Calu3 (cell line): ENCODE results near the gene TIMMDC1. TPM values are rescaled to one million over a fixed set of nuclear protein-coding genes. Genes with fewer than 3 reads are reported as not detected.

Experiments used
- BruUV-seq: library from RNA; stranded (reverse); fragments of 400-500 nt; replicated peaks from 2 replicates; lab custom pipeline; 2021; lab: Mats Ljungman, UMichigan
- CTCF ChIA-PET: fragments of 300-600 bp; sonication (Branson Sonifier 250); formaldehyde crosslinking; loops from one replicate; lab custom pipeline; 2022; ENCODE audit warnings: antibody characterized with exemption; lab: Charles Lee
- DNase-seq: peaks from one replicate; pipeline ENCODE4 v3.0.0; 2022
- H3K27ac Mint-ChIP-seq: one replicate; pipeline ENCODE4 v1.8.0; 2022; ENCODE audit warnings: mixed read lengths; ENCODE audit not compliant: unreplicated experiment
- H3K27me3 Mint-ChIP-seq: one replicate; pipeline ENCODE4 v1.8.0; 2022; ENCODE audit warnings: mixed read lengths; ENCODE audit not compliant: unreplicated experiment
- H3K36me3 Mint-ChIP-seq: one replicate; pipeline ENCODE4 v1.8.0; 2022; ENCODE audit warnings: mild to moderate bottlenecking, moderate library complexity, mixed read lengths; ENCODE audit not compliant: insufficient read depth, unreplicated experiment
- H3K4me1 Mint-ChIP-seq: one replicate; pipeline ENCODE4 v1.8.0; 2022; ENCODE audit warnings: mild to moderate bottlenecking, low read depth, mixed read lengths; ENCODE audit not compliant: unreplicated experiment
- H3K4me3 Mint-ChIP-seq: one replicate; pipeline ENCODE4 v1.8.0; 2022; ENCODE audit warnings: mild to moderate bottlenecking, low read depth, moderate library complexity, mixed read lengths; ENCODE audit not compliant: unreplicated experiment
- H3K9me3 Mint-ChIP-seq: one replicate; pipeline ENCODE4 v1.8.0; 2022; ENCODE audit warnings: low read depth, mixed read lengths; ENCODE audit not compliant: unreplicated experiment
- intact Hi-C: fragments of 100-400 bp; cut with micrococcal nuclease; formaldehyde crosslinking; loops from one replicate; pipeline ENCODE4 v1.10.0; 2022; ENCODE audit not compliant: unreplicated experiment
- total RNA-seq: library from RNA; stranded (reverse); gene quantifications from 2 replicates; pipeline ENCODE4 v1.2.3, GENCODE V29; 2022
- TF ChIP-seq, protein P1 (sequence below): fragments of 200-600 bp; IDR thresholded peaks from one replicate; pipeline ENCODE4 v1.8.0; 2022; ENCODE audit warnings: antibody characterized with exemption; ENCODE audit not compliant: unreplicated experiment

Gene TIMMDC1
- total RNA-seq, 1 experiment from 2014 or later, result 84.1 TPM

DNA sequence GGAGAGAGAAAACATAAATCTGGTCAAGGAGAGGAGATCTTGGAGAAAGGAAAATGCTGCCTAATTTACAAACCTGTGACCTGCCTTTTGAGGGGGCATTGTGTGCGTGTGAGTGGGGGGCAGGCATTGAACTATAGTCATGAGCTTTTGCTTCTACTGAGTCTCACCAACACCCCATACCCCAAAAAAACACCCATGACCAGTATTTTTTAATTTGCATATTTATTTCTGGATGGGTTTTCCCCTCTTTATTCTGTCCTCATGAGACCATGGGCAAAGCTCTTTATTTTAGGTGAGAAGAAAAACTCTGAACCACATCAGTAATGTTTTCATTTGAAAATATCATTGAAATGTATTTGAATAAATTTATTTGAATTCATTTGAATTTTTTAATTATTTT, 40.4 kb downstream of the TIMMDC1 start:
- H3K4me3 Mint-ChIP-seq, result no peak overlapping the region

DNA sequence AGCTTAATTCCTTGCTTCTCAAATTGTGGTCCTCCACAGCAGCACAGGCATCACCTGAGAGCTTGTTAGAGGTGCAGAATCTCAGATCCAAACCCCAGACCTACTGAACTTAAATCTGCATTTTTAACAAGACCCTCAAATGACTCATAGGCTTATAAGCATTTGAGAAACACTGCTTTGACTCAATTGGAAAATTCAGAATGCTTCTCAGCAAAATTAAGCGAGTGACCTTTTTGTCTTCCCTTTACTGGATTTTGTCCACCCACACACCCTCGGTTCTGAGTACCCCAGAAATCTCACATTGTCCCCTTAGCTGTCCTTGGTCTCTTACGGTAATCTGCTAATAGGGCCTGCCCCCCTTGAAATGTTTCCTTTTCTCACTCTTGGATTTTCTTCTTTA, 43.2 kb downstream of the TIMMDC1 start:
- BruUV-seq, result no TSS peak
- no peaks in the 10 kb centered on the region for H3K27me3 Mint-ChIP-seq
- DNase-seq, result no peak
- intact Hi-C loops, result no loop called here
- H3K27ac Mint-ChIP-seq, result no peak overlapping the region
- TF ChIP-seq, protein P1, sequence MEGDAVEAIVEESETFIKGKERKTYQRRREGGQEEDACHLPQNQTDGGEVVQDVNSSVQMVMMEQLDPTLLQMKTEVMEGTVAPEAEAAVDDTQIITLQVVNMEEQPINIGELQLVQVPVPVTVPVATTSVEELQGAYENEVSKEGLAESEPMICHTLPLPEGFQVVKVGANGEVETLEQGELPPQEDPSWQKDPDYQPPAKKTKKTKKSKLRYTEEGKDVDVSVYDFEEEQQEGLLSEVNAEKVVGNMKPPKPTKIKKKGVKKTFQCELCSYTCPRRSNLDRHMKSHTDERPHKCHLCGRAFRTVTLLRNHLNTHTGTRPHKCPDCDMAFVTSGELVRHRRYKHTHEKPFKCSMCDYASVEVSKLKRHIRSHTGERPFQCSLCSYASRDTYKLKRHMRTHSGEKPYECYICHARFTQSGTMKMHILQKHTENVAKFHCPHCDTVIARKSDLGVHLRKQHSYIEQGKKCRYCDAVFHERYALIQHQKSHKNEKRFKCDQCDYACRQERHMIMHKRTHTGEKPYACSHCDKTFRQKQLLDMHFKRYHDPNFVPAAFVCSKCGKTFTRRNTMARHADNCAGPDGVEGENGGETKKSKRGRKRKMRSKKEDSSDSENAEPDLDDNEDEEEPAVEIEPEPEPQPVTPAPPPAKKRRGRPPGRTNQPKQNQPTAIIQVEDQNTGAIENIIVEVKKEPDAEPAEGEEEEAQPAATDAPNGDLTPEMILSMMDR, result no peak
- H3K36me3 Mint-ChIP-seq, result no peaks in the 10 kb centered on the region
- H3K4me3 Mint-ChIP-seq, result no peak overlapping the region
- peaks cover 21% of the 10 kb centered on the region for H3K4me1 Mint-ChIP-seq
- H3K9me3 Mint-ChIP-seq, result no peaks in the 10 kb centered on the region
- CTCF ChIA-PET, result interaction anchor here (0.8 to 1.0 kb wide), 2 partner anchors 9 to 43 kb away, joined by 3 read pairs; partner anchors contain the start of gene TIMMDC1

More for the DNA sequence above, 40.4 kb downstream of the TIMMDC1 start:
- H3K36me3 Mint-ChIP-seq, result no peaks in the 10 kb centered on the region
- CTCF ChIA-PET, result no interaction called here
- H3K4me1 Mint-ChIP-seq, result peaks cover 21% of the 10 kb centered on the region
- H3K9me3 Mint-ChIP-seq, result no peaks in the 10 kb centered on the region
- TF ChIP-seq, protein P1, result no peak
- H3K27ac Mint-ChIP-seq, result no peak overlapping the region
- no peak for DNase-seq
- no TSS peak for BruUV-seq
- intact Hi-C loops, result no loop called here
- H3K27me3 Mint-ChIP-seq, result no peaks in the 10 kb centered on the region

DNA sequence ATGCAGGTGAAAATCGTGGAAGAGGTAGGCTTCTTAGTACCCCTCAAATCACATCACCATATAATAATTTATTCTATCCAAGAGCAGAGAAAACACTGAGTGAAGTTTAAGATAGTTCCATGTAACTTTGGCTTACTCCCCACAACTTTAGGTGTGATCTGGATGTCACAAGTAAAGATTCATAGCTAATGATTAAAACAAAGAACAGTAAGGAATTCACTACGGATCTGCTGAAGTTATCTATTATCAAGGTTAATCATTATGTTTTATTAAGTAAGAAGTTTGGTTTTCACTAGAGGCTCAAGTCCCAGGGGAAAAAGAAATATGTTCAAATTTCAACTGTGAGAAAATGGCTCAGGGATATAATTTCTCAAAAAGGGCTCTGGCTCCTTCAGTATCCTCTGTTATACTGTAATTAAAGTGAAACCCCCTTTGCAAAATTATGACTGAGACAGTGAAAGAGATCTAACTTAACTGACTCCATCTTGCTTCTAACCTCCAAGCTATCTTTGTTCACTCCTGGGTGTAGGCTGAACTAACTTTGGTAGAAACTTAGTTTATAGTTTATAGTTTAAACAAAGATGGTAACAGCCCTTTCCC, 43.9 kb downstream of the TIMMDC1 start:
- CTCF ChIA-PET, result interaction anchor here (0.7 to 1.0 kb wide), 2 partner anchors 9 to 27 kb away, joined by 3 read pairs; no protein-coding TSS in a partner anchor
- intact Hi-C loops, result no loop called here
- H3K27me3 Mint-ChIP-seq, result no peaks in the 10 kb centered on the region
- TF ChIP-seq, protein P1, result no peak
- peaks cover 21% of the 10 kb centered on the region for H3K4me1 Mint-ChIP-seq
- DNase-seq, result no peak
- H3K9me3 Mint-ChIP-seq, result no peaks in the 10 kb centered on the region
- no peaks in the 10 kb centered on the region for H3K36me3 Mint-ChIP-seq
- H3K27ac Mint-ChIP-seq, result no peak overlapping the region
- no TSS peak for BruUV-seq
- H3K4me3 Mint-ChIP-seq, result no peak overlapping the region

DNA sequence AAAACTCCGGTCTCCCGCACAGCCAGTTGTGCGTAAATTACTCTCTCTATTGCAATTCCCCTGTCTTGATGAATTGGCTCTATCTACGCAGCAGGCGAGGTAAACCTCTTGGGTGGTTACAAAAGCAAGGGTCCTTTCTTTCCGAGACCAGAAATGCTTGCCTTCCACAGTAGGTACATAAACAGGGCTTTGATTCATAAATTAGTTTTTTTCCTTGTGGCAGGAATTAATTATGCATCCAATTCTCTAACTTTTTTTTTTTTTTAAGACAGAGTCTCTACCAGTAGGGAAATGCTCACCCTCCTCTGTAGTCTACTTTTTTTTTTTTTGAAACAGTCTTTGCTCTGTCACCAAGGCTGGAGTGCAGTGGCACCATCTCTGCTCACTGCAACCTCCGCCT, 44.8 kb downstream of the TIMMDC1 start:
- CTCF ChIA-PET, result no interaction called here
- intact Hi-C loops, result no loop called here
- DNase-seq, result no peak
- H3K27ac Mint-ChIP-seq, result no peak overlapping the region
- peaks cover 21% of the 10 kb centered on the region for H3K4me1 Mint-ChIP-seq
- TF ChIP-seq, protein P1, result no peak
- H3K27me3 Mint-ChIP-seq, result no peaks in the 10 kb centered on the region
- H3K36me3 Mint-ChIP-seq, result no peaks in the 10 kb centered on the region
- no peaks in the 10 kb centered on the region for H3K9me3 Mint-ChIP-seq
- no peak overlapping the region for H3K4me3 Mint-ChIP-seq
- no TSS peak for BruUV-seq
